ENCODE data around the gene KRTAP19-8. TPM values are rescaled to one million over a fixed set of nuclear protein-coding genes. Genes with fewer than 3 reads are reported as not detected.

KRTAP19-8 gene
- total RNA-seq, 1 donor from 2014 or later = not detected

- Mint-ChIP-seq H3K36me3 (no peaks in the 10 kb centered on the region), H3K4me3 (no peak overlapping the region), H3K9me3 (no peaks in the 10 kb centered on the region), H3K27ac (no peak overlapping the region), H3K27me3 (ENCODE audit: insufficient read depth, low read depth) (no peaks in the 10 kb centered on the region), H3K4me1 (no peaks in the 10 kb centered on the region)
- Histone ChIP-seq H3K27me3 (no peaks in the 10 kb centered on the region), H3F3A (ENCODE audit: low read depth) (no peaks in the 10 kb centered on the region), H3K36me3 (no peaks in the 10 kb centered on the region), H3K4me1 (peaks cover 13% of the 10 kb centered on the region), H4K20me1 (ENCODE audit: low read depth) (no peaks in the 10 kb centered on the region), H3K27ac (no peak overlapping the region), H3K9ac (no peak overlapping the region), H3K4me2 (no peak overlapping the region), H3K9me3 (ENCODE audit: low read depth) (no peaks in the 10 kb centered on the region), H3K4me3 (no peak overlapping the region), H2AFZ (replicated peaks) (peak overlapping the region; percentile 45), H3K79me2 (ENCODE audit: low read depth) (no peaks in the 10 kb centered on the region)
- TF ChIP-seq EZH2phosphoT487 (IDR thresholded peaks at IDR 0.05) = no peak
- no peak for TF ChIP-seq EZH2 (IDR thresholded peaks at IDR 0.05)
- TF ChIP-seq CTCF (IDR thresholded peaks at IDR 0.05) = no peak
- no peak for DNase-seq (ENCODE audit: low spot score)
These were observed 43.3 kb downstream of the KRTAP19-8 start for GRCh38 chr21:30994932-30995331.

GRCh38 chr21:30990514-30991262, 47.6 kb downstream of the KRTAP19-8 start:
- Histone ChIP-seq H3K4me1 (peaks cover 13% of the 10 kb centered on the region), H3K27ac (no peak overlapping the region), H2AFZ (replicated peaks) (no peak overlapping the region), H3K79me2 (ENCODE audit: low read depth) (no peaks in the 10 kb centered on the region), H3F3A (ENCODE audit: low read depth) (no peaks in the 10 kb centered on the region), H3K9me3 (ENCODE audit: low read depth) (no peaks in the 10 kb centered on the region), H4K20me1 (ENCODE audit: low read depth) (no peaks in the 10 kb centered on the region), H3K4me3 (no peak overlapping the region), H3K36me3 (no peaks in the 10 kb centered on the region), H3K4me2 (no peak overlapping the region), H3K9ac (no peak overlapping the region), H3K27me3 (no peaks in the 10 kb centered on the region)
- peak; percentile 7 for TF ChIP-seq CTCF (IDR thresholded peaks at IDR 0.05)
- no peak for TF ChIP-seq EZH2 (IDR thresholded peaks at IDR 0.05)
- Mint-ChIP-seq H3K27me3 (ENCODE audit: insufficient read depth, low read depth) (peaks cover 4% of the 10 kb centered on the region), H3K36me3 (no peaks in the 10 kb centered on the region), H3K27ac (no peak overlapping the region), H3K4me3 (no peak overlapping the region), H3K9me3 (no peaks in the 10 kb centered on the region), H3K4me1 (no peaks in the 10 kb centered on the region)
- DNase-seq (ENCODE audit: low spot score) = peak; percentile 5

- no peaks in the 10 kb centered on the region for H3K27me3 ChIP-seq
- no peaks in the 10 kb centered on the region for H3K9me3 Mint-ChIP-seq
- no peak overlapping the region for H2AFZ ChIP-seq (replicated peaks)
- no peaks in the 10 kb centered on the region for H4K20me1 ChIP-seq (ENCODE audit: low read depth)
- H3K4me2 ChIP-seq = no peak overlapping the region
- no peak overlapping the region for H3K9ac ChIP-seq
- no peaks in the 10 kb centered on the region for H3K79me2 ChIP-seq (ENCODE audit: low read depth)
- no peak overlapping the region for H3K4me3 Mint-ChIP-seq
- H3K36me3 ChIP-seq = no peaks in the 10 kb centered on the region
- no peak for DNase-seq (ENCODE audit: low spot score)
- H3K4me1 ChIP-seq = peaks cover 3% of the 10 kb centered on the region
- no peaks in the 10 kb centered on the region for H3F3A ChIP-seq (ENCODE audit: low read depth)
- H3K27ac ChIP-seq = no peak overlapping the region
- H3K27me3 Mint-ChIP-seq (ENCODE audit: insufficient read depth, low read depth) = peaks cover 4% of the 10 kb centered on the region
- no peak overlapping the region for H3K27ac Mint-ChIP-seq
- no peak overlapping the region for H3K4me3 ChIP-seq
- H3K36me3 Mint-ChIP-seq = no peaks in the 10 kb centered on the region
- no peaks in the 10 kb centered on the region for H3K4me1 Mint-ChIP-seq
- TF ChIP-seq EZH2phosphoT487 (IDR thresholded peaks at IDR 0.05) (no peak), EZH2 (IDR thresholded peaks at IDR 0.05) (no peak), CTCF (IDR thresholded peaks at IDR 0.05) (no peak)
- H3K9me3 ChIP-seq (ENCODE audit: low read depth) = no peaks in the 10 kb centered on the region
These were observed 49.6 kb downstream of the KRTAP19-8 start for GRCh38 chr21:30988706-30989105.

Other genes starting within 250 kb of the KRTAP19-8 start
- not detected in 2 replicates for gene KRTAP8-1, start 225.2 kb downstream of the KRTAP19-8 start, total RNA-seq (ENCODE audit: low replicate concordance)
- not detected in 2 replicates for gene KRTAP7-1, start 208.7 kb downstream of the KRTAP19-8 start, total RNA-seq (ENCODE audit: low replicate concordance)
- not detected in 2 replicates for gene KRTAP11-1, start 156.9 kb downstream of the KRTAP19-8 start, total RNA-seq (ENCODE audit: low replicate concordance)

All from neural progenitor cell (in vitro differentiated cells).